GM18951 (cell line): ENCODE data around the gene SORCS2.

ENCODE experiments used
- POLR2A ChIP-seq: IDR thresholded peaks from 4 replicates; pipeline ENCODE4 v1.6.1; 2011; ENCODE audit warnings: mild to moderate bottlenecking; ENCODE audit not compliant: insufficient read length, insufficient read depth; ENCODE audit errors: extremely low read depth
- in situ Hi-C: fragments of 300-500 bp; cut with MboI; formaldehyde crosslinking; loops from one replicate; pipeline ENCODE4 v1.12.0; 2022; ENCODE audit warnings: low sequenced_read_pairs, mixed read lengths, inconsistent platforms; ENCODE audit not compliant: unreplicated experiment

Gene SORCS2

DNA sequence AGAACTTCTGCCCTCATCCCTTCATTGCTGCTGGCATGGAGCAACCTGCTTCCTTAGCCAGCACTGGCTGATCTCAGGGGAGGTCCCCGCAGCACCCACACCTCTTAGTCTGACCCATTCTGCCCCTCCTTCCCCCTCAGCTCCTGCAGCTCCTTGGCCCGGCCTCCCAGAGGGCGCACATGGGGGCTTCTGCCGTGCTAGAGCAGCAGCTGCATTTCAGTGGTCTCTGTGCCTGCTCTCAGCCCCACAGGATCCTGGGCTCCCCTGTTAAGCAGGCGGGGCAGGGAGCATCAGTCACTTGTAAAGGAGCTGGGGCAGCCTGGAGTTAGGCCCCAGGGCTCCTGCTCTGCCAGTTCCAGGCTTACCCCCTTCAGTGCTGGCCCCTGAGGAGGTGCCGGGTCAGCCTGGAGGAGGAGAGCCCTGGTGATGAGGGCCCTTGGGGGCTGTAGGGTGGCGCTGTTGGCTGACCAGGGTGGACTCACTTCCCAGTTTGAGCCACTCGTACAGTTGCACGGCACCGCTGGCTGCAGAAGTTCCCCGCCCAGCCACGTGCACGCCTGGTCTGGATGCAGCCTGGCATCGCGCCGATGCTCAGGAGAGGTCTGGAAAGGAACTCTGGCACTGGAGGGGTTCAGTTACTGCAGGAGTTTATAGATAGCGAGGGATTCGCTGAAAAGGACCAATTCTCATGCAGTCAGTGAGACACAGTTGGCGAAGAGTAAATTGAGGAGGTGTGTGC, 327.5 kb downstream of the SORCS2 start:
- no peak for TF ChIP-seq POLR2A
- in situ Hi-C loops, result no loop called here

DNA sequence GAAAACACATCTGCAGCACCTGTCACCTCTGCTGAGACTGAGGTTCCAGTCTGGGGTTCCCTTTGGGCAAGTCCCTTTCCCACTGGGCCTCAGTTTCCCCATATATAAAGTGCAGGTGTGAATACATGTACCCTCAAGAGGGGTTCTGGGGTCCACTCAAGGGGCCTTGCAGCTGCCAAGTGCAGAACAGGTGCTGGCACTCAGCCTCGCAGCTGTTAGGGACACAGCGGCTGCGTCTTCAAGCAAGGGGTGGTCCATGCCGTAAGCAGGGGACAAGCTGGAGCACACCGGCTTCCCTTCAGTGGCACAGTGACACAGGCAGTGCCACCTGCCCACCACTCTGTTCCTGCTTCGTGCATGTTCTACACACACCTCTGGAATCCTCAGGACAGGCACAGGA, 329.3 kb downstream of the SORCS2 start:
- in situ Hi-C loops, result no loop called here
- TF ChIP-seq POLR2A, result no peak

DNA sequence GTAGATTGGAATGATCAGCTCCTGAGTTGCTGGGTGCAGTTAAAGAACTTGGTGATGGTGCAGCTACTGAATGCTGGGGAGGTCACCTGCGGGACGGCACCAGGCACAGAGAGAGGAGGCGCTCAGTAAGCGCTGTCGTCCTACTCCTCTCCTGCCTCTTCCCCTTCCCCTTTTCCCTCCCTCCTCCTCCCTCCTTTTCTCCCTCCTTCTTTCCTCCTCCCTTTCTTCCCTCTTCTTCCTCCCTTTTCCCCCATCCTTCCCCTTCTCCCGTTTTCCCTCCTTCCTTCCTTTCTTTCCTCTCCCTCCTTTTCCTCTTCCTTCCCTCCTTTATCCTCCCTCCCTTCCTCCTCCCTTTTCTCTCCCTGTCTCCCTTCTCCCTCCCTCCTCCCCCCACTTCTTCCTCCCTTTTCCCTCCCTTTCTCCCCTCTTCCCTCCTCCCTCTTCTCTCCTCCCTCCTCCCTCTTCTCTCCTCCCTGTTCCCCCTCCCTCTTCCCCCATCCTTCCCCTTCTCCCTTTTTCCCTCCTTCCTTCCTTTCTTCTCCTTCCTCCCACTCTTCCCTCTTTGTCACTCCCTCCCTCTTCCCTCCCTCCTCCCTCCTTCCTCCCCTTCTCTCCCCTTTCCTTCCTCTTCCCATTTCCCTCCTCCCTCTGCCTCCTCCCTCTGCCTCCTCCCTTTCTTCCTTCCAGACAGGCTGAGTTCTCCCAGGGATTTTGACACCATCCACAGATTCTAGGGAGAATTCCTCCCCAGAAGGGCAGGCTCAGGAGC, 330.3 kb downstream of the SORCS2 start:
- in situ Hi-C loops, result no loop called here
- no peak for TF ChIP-seq POLR2A

DNA sequence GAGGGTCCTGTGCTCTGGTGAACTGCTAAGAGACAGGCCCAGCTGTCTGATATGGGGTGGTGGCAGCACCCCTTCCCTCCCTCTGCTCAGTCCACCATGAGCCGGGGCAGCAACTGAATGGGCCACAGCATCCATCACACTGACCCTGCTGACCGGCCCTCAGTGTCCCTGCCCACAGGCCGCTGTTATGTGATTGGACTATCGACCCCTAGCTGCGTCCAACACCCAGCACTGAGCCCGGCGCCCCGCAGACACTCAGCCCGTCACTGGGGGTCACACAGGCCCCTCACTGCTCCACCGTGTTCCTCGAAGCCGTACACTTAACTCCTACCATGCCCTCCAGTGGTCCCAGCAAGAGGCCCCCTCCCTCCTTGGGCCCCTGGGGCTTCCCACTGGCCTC, 331.2 kb downstream of the SORCS2 start:
- in situ Hi-C loops, result no loop called here
- TF ChIP-seq POLR2A, result no peak

DNA sequence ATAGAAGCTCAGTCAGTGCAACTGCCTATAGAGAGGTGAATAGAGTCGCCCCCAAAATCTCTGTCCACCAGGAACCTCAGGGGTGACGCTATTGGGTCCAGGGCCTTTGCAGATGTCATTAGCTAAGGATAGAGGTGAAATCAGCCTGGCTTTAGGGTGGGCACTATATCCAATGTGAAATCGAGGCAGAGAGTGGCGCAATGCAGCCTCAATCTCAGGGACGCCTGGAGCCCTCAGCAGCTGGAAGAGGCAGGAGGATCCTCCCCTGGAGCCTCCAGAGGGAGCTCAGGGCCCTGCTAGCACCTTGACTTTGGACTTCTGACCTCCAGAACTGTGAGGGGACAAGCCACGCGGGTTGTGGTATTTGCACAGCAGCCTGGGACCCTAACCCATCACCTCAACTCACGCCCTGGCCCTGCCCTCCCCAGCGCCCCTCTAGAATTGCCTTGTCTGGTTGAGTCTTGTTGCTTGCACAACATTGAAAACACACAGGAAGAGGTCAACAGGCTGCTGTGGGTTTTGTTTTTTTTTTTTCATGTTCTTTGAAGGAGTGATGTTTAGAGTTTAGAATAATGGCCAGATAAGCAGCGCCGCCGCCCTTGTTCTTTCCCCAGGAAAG, 331.8 kb downstream of the SORCS2 start:
- no peak for TF ChIP-seq POLR2A
- in situ Hi-C loops, result no loop called here

DNA sequence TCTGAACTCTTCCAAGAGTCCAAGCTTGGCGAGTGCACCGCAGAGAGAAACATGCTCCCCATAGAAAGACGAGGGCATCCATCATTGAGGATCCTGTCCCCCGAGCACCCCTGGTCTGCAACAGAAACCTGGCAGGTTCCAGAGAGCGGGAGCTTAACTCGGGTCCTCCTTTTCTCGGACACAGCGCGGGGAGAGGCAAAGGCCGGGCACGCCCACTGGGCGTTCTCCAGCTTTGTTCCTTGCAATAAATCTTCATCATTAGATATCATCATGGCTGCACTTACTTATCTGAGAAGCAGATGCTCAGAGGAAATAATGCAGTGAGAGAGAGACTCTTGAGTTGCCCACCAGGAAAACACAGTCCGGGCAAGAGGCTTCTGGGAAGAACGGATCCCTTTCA, 332.5 kb downstream of the SORCS2 start:
- in situ Hi-C loops, result no loop called here
- no peak for TF ChIP-seq POLR2A

DNA sequence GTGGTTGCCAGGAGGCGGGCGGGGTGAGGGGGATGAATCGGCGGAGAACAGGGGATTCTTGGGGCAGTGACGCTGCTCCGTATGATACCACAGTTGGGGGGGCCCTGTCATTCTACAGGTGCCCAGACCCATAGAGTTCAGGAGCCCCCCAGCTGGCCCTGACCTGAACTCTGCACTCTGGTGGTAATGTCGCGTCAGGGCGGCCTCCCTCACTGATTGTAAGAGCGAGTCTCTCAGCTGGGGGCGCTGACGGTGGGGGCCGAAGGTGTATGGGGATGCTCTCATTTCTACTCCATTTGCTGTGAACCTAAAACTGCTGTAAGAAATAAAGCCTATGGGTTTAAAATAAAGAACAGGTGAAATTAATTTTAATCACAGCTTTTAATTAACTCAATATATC, 334.2 kb downstream of the SORCS2 start:
- in situ Hi-C loops, result no loop called here
- TF ChIP-seq POLR2A, result no peak

DNA sequence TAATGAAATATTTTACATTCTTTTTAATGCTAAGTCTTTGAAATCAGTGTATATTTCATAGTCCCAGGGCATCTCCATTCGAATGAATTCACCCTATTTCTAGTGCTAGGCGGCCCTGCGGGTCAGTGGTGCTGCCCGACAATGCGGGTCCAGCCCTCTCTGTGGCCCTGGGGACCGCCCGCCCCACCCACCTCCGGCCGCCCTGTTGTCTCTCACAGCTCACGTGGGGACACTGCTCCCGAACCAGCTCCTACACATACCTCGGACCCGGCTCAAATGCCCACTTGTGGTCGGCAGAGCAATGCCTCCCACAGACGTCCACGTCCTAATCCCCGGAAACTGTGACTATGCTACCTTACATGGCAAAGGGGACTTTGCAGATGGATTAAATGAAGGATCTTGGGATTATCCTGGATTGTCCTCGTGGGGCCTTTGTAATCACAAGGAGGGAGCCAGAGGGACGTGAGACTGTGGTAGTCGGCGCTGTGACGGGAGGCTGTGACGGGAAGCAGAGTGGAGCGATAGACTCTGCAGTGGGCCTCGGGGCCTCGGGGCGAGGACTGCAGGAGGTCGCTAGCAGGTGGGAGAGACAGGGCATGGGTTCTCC, 334.7 kb downstream of the SORCS2 start:
- in situ Hi-C loops, result no loop called here
- TF ChIP-seq POLR2A, result no peak

DNA sequence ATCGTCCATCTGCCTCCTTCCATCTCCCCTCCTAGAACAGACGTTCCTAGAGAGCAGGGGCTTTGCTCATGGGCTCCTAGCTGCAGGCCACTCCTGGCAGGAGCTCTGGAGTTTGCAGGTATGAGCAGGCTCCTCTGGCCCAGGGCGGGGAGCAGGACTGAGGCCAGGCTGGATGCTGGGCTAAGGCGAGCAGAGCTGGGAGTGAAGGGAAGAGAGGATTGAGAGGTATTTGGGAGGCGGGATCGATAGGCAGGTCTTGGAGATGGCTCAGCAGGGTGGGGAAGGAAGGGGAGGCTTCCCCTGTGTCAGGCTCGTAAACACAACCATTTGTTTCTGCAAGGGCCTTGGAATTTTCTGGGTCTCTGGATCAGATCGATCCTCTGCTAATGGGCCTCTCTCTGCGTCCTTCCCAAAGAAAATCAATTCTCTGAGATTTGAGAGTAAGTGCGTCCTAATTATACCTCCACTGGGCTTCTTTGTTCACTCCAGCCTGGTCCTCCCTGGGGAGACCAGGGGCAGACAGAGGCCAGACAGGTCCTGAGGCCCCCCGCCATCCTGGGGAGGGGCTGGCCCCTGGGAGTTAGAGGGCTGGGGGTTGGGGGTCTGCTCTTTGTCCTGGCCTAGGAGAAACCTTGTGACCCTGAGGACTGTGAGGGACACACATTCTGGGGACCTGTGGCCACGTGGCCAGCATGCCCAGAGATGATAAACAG, 337.2 kb downstream of the SORCS2 start:
- in situ Hi-C loops, result no loop called here
- TF ChIP-seq POLR2A, result no peak

DNA sequence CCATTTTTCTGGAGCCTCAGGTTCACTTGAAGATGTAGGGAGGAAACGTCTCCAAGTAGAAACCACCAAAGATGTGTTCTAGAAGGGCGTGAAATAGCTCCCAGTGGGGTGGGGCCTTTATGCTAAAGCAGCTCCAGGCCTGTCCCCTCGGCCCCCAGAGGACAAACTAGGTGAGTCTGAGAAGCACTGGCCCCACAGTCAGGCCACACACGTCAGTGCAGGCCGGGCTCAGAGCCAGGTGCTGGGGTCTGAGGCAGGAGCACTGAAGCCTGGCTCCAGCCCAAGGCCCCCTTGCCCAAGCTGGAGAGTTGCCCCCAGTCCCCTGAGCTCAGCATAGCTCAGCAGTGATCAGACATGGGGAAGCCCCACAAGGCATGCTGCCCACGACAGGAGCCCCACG, 337.7 kb downstream of the SORCS2 start:
- no peak for TF ChIP-seq POLR2A

DNA sequence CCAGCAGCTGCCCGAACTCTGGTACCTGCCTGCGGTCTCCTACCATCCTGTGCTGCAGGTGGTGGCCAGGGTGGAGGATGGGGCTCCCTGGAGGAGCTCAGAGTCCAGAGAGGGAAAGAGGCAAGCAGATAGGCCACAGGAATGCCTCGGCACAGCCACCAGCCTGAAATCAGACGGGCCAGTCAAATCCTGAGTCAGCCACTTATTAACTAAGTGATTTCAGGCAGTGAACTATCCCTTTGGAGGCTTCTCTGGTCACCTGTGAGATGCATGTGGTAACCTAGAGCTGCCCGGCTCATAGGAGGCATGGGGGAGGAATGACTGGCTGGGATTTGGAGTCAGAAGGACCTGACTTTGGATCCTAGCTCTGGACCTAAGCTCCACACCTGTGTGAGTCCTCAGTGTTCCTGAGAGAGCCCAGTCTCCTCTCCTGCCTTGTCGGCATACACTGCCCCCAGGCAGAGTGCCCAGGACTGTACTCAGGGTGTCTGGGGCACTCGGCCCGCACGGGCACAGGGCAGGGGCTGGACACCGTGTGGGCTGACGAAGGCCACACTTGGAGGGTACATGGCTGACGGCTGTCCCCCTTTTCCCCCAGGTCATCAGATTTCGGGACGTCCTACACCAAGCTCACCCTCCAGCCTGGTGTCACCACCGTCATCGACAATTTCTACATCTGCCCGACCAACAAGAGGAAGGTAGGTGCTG, 338.7 kb downstream of the SORCS2 start:
- TF ChIP-seq POLR2A, result no peak
- in situ Hi-C loops, result no loop called here

More for the DNA sequence above, 337.7 kb downstream of the SORCS2 start:
- in situ Hi-C loops, result no loop called here

DNA sequence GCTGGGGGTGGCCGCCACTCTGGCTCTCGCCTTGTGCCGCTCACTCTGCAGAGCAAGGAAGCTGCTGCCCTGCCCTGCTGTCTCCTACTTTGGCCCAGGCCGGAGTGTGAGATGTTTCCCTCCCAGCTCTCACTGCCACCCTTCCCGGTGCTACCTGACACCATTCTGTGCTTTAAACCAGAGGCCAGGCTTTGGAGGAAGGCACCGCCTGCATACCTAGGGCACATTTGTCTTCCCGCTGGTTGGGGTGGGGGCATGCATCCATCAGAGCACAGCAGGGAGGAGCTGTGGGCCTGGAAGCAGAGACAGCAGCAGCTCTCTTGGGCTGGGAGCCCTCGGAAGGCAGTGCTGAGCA, 339.3 kb downstream of the SORCS2 start:
- in situ Hi-C loops, result no loop called here
- TF ChIP-seq POLR2A, result no peak
